ENCODE results near the gene ITGB3. TPM values are rescaled to one million over a fixed set of nuclear protein-coding genes. Genes with fewer than 3 reads are reported as not detected.

Gene ITGB3
- total and polyA plus RNA-seq, 10 of the 15 experiments (the other 5 are each of a cell fraction or from before 2014, with no cell fraction given) = 0.69 to 22.8 (median 13.6) TPM

DNA sequence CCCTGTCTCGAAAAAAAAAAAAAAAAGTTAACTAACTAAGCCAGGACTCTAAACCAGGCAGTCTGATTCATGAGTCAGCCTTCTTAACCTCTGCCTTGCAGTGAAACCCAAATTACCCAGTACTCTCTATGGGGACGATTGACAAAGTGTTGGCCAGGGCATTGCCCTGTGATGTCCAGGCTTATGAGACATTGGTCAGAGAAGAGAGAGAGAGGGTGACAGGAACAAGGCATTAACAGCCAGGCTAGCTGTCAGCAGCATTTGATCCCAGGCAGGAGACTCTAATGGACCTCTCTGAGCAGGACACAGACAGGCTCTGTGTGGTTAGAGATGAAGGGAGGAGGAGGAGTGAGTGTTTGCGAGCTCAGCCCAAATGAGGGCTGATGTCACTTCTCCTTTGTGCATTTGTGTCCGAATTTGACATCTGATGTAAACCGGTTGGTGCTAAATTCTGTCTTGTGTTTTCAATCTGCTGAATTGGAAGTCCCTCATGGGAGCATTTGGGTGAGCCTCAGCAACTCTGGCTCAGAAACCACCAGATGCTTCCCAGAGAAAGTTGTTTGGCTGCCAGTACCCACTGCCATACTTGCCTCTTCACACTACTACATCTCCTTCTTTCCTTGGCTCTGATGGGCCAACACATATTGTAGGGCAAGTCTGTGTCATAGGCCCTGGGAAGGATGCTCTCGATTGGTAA lies 48.8 kb upstream of the ITGB3 start (continued):
- TF ChIP-seq, protein P1, sequence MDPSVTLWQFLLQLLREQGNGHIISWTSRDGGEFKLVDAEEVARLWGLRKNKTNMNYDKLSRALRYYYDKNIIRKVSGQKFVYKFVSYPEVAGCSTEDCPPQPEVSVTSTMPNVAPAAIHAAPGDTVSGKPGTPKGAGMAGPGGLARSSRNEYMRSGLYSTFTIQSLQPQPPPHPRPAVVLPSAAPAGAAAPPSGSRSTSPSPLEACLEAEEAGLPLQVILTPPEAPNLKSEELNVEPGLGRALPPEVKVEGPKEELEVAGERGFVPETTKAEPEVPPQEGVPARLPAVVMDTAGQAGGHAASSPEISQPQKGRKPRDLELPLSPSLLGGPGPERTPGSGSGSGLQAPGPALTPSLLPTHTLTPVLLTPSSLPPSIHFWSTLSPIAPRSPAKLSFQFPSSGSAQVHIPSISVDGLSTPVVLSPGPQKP (IDR thresholded peaks at IDR 0.05; ENCODE audit: low read depth, low read length) = no peak
- TF ChIP-seq FOS (IDR thresholded peaks at IDR 0.05; ENCODE audit: borderline replicate concordance, extremely low read depth, insufficient read length) = no peak
- TF ChIP-seq, protein P2, sequence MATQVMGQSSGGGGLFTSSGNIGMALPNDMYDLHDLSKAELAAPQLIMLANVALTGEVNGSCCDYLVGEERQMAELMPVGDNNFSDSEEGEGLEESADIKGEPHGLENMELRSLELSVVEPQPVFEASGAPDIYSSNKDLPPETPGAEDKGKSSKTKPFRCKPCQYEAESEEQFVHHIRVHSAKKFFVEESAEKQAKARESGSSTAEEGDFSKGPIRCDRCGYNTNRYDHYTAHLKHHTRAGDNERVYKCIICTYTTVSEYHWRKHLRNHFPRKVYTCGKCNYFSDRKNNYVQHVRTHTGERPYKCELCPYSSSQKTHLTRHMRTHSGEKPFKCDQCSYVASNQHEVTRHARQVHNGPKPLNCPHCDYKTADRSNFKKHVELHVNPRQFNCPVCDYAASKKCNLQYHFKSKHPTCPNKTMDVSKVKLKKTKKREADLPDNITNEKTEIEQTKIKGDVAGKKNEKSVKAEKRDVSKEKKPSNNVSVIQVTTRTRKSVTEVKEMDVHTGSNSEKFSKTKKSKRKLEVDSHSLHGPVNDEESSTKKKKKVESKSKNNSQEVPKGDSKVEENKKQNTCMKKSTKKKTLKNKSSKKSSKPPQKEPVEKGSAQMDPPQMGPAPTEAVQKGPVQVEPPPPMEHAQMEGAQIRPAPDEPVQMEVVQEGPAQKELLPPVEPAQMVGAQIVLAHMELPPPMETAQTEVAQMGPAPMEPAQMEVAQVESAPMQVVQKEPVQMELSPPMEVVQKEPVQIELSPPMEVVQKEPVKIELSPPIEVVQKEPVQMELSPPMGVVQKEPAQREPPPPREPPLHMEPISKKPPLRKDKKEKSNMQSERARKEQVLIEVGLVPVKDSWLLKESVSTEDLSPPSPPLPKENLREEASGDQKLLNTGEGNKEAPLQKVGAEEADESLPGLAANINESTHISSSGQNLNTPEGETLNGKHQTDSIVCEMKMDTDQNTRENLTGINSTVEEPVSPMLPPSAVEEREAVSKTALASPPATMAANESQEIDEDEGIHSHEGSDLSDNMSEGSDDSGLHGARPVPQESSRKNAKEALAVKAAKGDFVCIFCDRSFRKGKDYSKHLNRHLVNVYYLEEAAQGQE (IDR thresholded peaks at IDR 0.05; ENCODE audit: low read depth, low read length) = no peak
- TF ChIP-seq TCF3 (IDR thresholded peaks at IDR 0.05; ENCODE audit: borderline replicate concordance, insufficient read depth, low read depth, low read length) = no peak
- no peak for TF ChIP-seq TCF7 (IDR thresholded peaks at IDR 0.05; ENCODE audit: borderline replicate concordance)
- TF ChIP-seq JUNB (IDR thresholded peaks at IDR 0.05) = peak; percentile 27
- TF ChIP-seq NBN (IDR thresholded peaks at IDR 0.05) = no peak
- TF ChIP-seq, protein P3, sequence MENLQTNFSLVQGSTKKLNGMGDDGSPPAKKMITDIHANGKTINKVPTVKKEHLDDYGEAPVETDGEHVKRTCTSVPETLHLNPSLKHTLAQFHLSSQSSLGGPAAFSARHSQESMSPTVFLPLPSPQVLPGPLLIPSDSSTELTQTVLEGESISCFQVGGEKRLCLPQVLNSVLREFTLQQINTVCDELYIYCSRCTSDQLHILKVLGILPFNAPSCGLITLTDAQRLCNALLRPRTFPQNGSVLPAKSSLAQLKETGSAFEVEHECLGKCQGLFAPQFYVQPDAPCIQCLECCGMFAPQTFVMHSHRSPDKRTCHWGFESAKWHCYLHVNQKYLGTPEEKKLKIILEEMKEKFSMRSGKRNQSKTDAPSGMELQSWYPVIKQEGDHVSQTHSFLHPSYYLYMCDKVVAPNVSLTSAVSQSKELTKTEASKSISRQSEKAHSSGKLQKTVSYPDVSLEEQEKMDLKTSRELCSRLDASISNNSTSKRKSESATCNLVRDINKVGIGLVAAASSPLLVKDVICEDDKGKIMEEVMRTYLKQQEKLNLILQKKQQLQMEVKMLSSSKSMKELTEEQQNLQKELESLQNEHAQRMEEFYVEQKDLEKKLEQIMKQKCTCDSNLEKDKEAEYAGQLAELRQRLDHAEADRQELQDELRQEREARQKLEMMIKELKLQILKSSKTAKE (IDR thresholded peaks at IDR 0.05; ENCODE audit: low read depth, poor library complexity, severe bottlenecking) = no peak
- no peak for TF ChIP-seq CBFB (IDR thresholded peaks at IDR 0.05; ENCODE audit: low read depth)
- no peak for TF ChIP-seq ZNF622 (IDR thresholded peaks at IDR 0.05)
- TF ChIP-seq SREBF2 (IDR thresholded peaks at IDR 0.05; ENCODE audit: low read length) = no peak
- TF ChIP-seq ZBED1 (IDR thresholded peaks at IDR 0.05; ENCODE audit: borderline replicate concordance) = peak; percentile 17; the same call in 1 of the 2 replicates
- TF ChIP-seq BRCA1 (IDR thresholded peaks at IDR 0.05; ENCODE audit: low read depth, low read length) = no peak
- TF ChIP-seq NFIC (IDR thresholded peaks at IDR 0.05; ENCODE audit: low read depth, low read length) = no peak; the same call in 1 of the 2 replicates
- no peak for TF ChIP-seq RCOR1 (conservative IDR thresholded peaks at IDR 0.05; ENCODE audit: low read depth, low read length)
- TF ChIP-seq EZH2 (IDR thresholded peaks at IDR 0.05; ENCODE audit: borderline replicate concordance, control insufficient read depth, low read depth, low read length) = no peak
- TF ChIP-seq SMAD1 (IDR thresholded peaks at IDR 0.05; ENCODE audit: low read depth, partially characterized antibody) = no peak
- 0 out of 2 replicates have a peak, but pooled peaks have one; percentile 16 for TF ChIP-seq FOXM1 (IDR thresholded peaks at IDR 0.05; ENCODE audit: low read depth, low read length)
- TF ChIP-seq RAD21 (IDR thresholded peaks at IDR 0.05; ENCODE audit: insufficient read depth, low read depth, low read length) = no peak
- TF ChIP-seq, protein P4, sequence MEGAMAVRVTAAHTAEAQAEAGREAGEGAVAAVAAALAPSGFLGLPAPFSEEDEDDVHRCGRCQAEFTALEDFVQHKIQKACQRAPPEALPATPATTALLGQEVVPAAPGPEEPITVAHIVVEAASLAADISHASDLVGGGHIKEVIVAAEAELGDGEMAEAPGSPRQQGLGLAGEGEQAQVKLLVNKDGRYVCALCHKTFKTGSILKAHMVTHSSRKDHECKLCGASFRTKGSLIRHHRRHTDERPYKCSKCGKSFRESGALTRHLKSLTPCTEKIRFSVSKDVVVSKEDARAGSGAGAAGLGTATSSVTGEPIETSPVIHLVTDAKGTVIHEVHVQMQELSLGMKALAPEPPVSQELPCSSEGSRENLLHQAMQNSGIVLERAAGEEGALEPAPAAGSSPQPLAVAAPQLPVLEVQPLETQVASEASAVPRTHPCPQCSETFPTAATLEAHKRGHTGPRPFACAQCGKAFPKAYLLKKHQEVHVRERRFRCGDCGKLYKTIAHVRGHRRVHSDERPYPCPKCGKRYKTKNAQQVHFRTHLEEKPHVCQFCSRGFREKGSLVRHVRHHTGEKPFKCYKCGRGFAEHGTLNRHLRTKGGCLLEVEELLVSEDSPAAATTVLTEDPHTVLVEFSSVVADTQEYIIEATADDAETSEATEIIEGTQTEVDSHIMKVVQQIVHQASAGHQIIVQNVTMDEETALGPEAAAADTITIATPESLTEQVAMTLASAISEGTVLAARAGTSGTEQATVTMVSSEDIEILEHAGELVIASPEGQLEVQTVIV (IDR thresholded peaks at IDR 0.05; ENCODE audit: borderline replicate concordance, partially characterized antibody) = no peak
